Neuronal stem cell (in vitro differentiated cells): ENCODE results near the gene ARHGEF33.

ENCODE experiments used
- DNase-seq: peaks from one replicate; pipeline ENCODE4 v3.0.0-alpha.2; 2013; ENCODE audit warnings: low spot score
- H2AFZ ChIP-seq: one replicate; pipeline ENCODE4 v1.6.1; 2013; ENCODE audit warnings: mild to moderate bottlenecking, low read length, inconsistent platforms
- H2AK5ac ChIP-seq: 2 replicates; pipeline ENCODE4 v1.6.1; 2013; ENCODE audit warnings: low read depth, mild to moderate bottlenecking, inconsistent platforms, low read length, moderate library complexity, mixed read lengths
- H2BK120ac ChIP-seq: 2 replicates; pipeline ENCODE4 v1.6.1; 2013; ENCODE audit warnings: low read depth, mild to moderate bottlenecking, inconsistent platforms, low read length, moderate library complexity, mixed read lengths
- H2BK12ac ChIP-seq: one replicate; pipeline ENCODE4 v1.6.1; 2013; ENCODE audit warnings: low read length, inconsistent platforms
- H2BK15ac ChIP-seq: 2 replicates; pipeline ENCODE4 v1.6.1; 2013; ENCODE audit warnings: mild to moderate bottlenecking, low read length, inconsistent platforms, mixed read lengths
- H2BK5ac ChIP-seq: one replicate; pipeline ENCODE4 v1.6.1; 2013; ENCODE audit warnings: inconsistent platforms, mild to moderate bottlenecking, low read length, moderate library complexity
- H3K14ac ChIP-seq: one replicate; pipeline ENCODE4 v1.6.1; 2013; ENCODE audit warnings: low read length, inconsistent platforms
- H3K18ac ChIP-seq: 2 replicates; pipeline ENCODE4 v1.6.1; 2013; ENCODE audit warnings: low read length, inconsistent platforms
- H3K23ac ChIP-seq: 2 replicates; pipeline ENCODE4 v1.6.1; 2013; ENCODE audit warnings: low read depth, mild to moderate bottlenecking, mixed read lengths, low read length, inconsistent platforms; ENCODE audit not compliant: poor library complexity
- H3K27ac ChIP-seq: replicated peaks from 3 replicates; pipeline ENCODE4 v1.5.1; 2013; ENCODE audit warnings: low read length, inconsistent platforms
- H3K27me3 ChIP-seq, 3 experiments: 2 replicates each; pipeline ENCODE4 v1.6.1; 2013; ENCODE audit warnings: low read length in 3 of 3, mild to moderate bottlenecking in 2 of 3, inconsistent platforms in 1 of 3, low read depth in 1 of 3, mixed read lengths in 1 of 3, moderate library complexity in 1 of 3; ENCODE audit not compliant: control insufficient read depth in 3 of 3, insufficient read depth in 3 of 3
- H3K36me3 ChIP-seq, 2 donors: replicated peaks in 1 of 2; 2 replicates each; pipeline ENCODE4 v1.6.1; 2013; ENCODE audit warnings: low read length in 2 of 2; ENCODE audit not compliant: control insufficient read depth in 2 of 2, insufficient read depth in 2 of 2
- H3K4ac ChIP-seq: 2 replicates; pipeline ENCODE4 v1.6.1; 2013; ENCODE audit warnings: inconsistent platforms, mild to moderate bottlenecking, low read length, moderate library complexity
- H3K4me1 ChIP-seq, 2 donors: 1 replicate in 1 of 2; 2 replicates in 1 of 2; pipeline ENCODE4 v1.6.1; 2013; ENCODE audit warnings: low read length in 2 of 2, low read depth in 1 of 2; ENCODE audit not compliant: control insufficient read depth in 2 of 2, insufficient read depth in 1 of 2
- H3K4me2 ChIP-seq: one replicate; pipeline ENCODE4 v1.6.1; 2013; ENCODE audit warnings: mild to moderate bottlenecking, low read length, inconsistent platforms; ENCODE audit not compliant: insufficient read depth, poor library complexity, severe bottlenecking
- H3K4me3 ChIP-seq, 2 donors: 2 replicates each; pipeline ENCODE4 v1.5.1; 2013; ENCODE audit warnings: low read length in 2 of 2, mild to moderate bottlenecking in 2 of 2, inconsistent platforms in 1 of 2, moderate library complexity in 1 of 2
- H3K79me1 ChIP-seq: one replicate; pipeline ENCODE4 v1.6.1; 2013; ENCODE audit warnings: low read depth, mild to moderate bottlenecking, inconsistent platforms, low read length, moderate library complexity
- H3K9ac ChIP-seq: one replicate; pipeline ENCODE4 v1.6.1; 2013; ENCODE audit warnings: mild to moderate bottlenecking, low read depth, low read length, inconsistent platforms; ENCODE audit not compliant: poor library complexity
- H3K9me3 ChIP-seq, 2 donors: replicated peaks in 1 of 2; 2 replicates each; pipeline versions ENCODE3 to v1.6.1; 2013; ENCODE audit warnings: low read length in 2 of 2, mild to moderate bottlenecking in 2 of 2, inconsistent platforms in 1 of 2, low read depth in 1 of 2, mixed read lengths in 1 of 2, moderate library complexity in 1 of 2; ENCODE audit not compliant: control insufficient read depth in 2 of 2, insufficient read depth in 1 of 2
- H4K8ac ChIP-seq: one replicate; pipeline ENCODE4 v1.6.1; 2013; ENCODE audit warnings: low read depth, mild to moderate bottlenecking, inconsistent platforms, low read length, moderate library complexity
- H4K91ac ChIP-seq: one replicate; pipeline ENCODE4 v1.6.1; 2013; ENCODE audit warnings: low read length, low read depth, mild to moderate bottlenecking, inconsistent platforms; ENCODE audit not compliant: poor library complexity
- WGBS, 2 donors: extraction: QIAGEN DNeasy Blood & Tissue Kit; methylation state at CpG; one replicate each; pipeline ENCODE4 v1.1.7; 2013; ENCODE audit warnings: missing lambda C conversion rate in 2 of 2, mixed read lengths in 1 of 2; ENCODE audit not compliant: insufficient read length in 2 of 2, insufficient replicate concordance in 1 of 2; ENCODE audit errors: extremely low coverage in 2 of 2; 5-methylcytosine and 5-hydroxymethylcytosine counted together

The ARHGEF33 gene

GRCh38 chr2:38959938-38960608 lies 70.4 kb downstream of the ARHGEF33 start:
- Histone ChIP-seq H2BK12ac (no peak overlapping the region), H3K4me3 (peak overlapping the region in 1 of 2 donors; percentile 73), H3K27ac (no peak overlapping the region), H4K8ac (no peak overlapping the region), H3K27me3 (peaks cover 0 to 8% (median 0%) of the 10 kb centered on the region in 3 experiments), H3K9me3 (peaks cover 0 to 8% of the 10 kb centered on the region in 2 donors), H3K14ac (no peak overlapping the region), H3K9ac (peak overlapping the region; percentile 45), H3K18ac (peak overlapping the region; percentile 91), H3K36me3 (no peaks in the 10 kb centered on the region), H2BK5ac (peak overlapping the region; percentile 48), H4K91ac (no peak overlapping the region), H3K79me1 (no peaks in the 10 kb centered on the region), H2AFZ (no peak overlapping the region), H2AK5ac (peak overlapping the region; percentile 64), H3K23ac (peak overlapping the region; percentile 13), H2BK120ac (peak overlapping the region; percentile 79), H3K4me1 (no peaks in the 10 kb centered on the region), H3K4me2 (peak overlapping the region; percentile 62), H3K4ac (no peak overlapping the region), H2BK15ac (no peak overlapping the region)
- WGBS, 2 donors: no CpG with 5 or more reads among the region's 97 CpGs
- DNase-seq: peak; percentile 56

- peak overlapping the region; percentile 35 for H2AFZ ChIP-seq
- peak overlapping the region; percentile 62 for H3K4me2 ChIP-seq
- H4K91ac ChIP-seq: no peak overlapping the region
- H3K23ac ChIP-seq: no peak overlapping the region
- H2BK5ac ChIP-seq: no peak overlapping the region
- H3K9me3 ChIP-seq: peaks cover 0 to 8% of the 10 kb centered on the region in 2 donors
- no peaks in the 10 kb centered on the region for H3K79me1 ChIP-seq
- H3K9ac ChIP-seq: no peak overlapping the region
- no peak overlapping the region for H2AK5ac ChIP-seq
- H3K27ac ChIP-seq: no peak overlapping the region
- peak overlapping the region; percentile 93 for H3K18ac ChIP-seq
- no peak overlapping the region for H3K14ac ChIP-seq
- H3K27me3 ChIP-seq: peaks cover 0 to 8% (median 0%) of the 10 kb centered on the region in 3 experiments
- no peak overlapping the region for H2BK120ac ChIP-seq
- no peaks in the 10 kb centered on the region for H3K36me3 ChIP-seq
- no peak overlapping the region for H2BK15ac ChIP-seq
- H3K4me1 ChIP-seq: no peaks in the 10 kb centered on the region
- no peak for DNase-seq
- no peak overlapping the region for H4K8ac ChIP-seq
- no peak overlapping the region for H2BK12ac ChIP-seq
- H3K4me3 ChIP-seq: peak overlapping the region in 1 of 2 donors; percentile 73
- WGBS, 2 donors: no CpG with 5 or more reads among the region's 34 CpGs
- no peak overlapping the region for H3K4ac ChIP-seq
Measured at GRCh38 chr2:38960609-38961320, 71.1 kb downstream of the ARHGEF33 start.

DNA sequence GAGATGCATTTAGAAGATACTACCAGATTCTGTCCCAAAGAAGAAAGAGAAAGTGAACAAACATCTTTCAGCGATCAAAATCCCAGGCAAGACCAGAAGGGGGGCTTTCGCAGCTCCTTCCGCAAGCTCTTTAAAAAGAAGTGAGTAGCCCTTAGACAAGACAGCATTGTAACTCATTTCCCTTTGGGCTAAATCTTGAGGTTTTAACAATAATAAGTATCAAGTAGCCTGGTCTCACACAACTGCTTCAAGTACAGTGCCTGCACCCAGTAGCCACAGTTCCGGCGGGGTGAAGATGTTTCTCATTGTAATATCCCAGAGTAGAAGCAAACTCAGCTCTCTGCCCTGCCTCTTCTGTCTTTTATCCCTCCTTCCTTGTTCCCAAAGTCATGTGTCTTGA lies 76.3 kb downstream of the ARHGEF33 start:
- H3K4me1 ChIP-seq: no peaks in the 10 kb centered on the region
- no peak overlapping the region for H2BK5ac ChIP-seq
- H2AK5ac ChIP-seq: no peak overlapping the region

GRCh38 chr2:38966678-38967077 lies 77.0 kb downstream of the ARHGEF33 start:
- no peak overlapping the region for H2AK5ac ChIP-seq
- no peak overlapping the region for H3K4ac ChIP-seq
- no peak overlapping the region for H3K14ac ChIP-seq
- H2AFZ ChIP-seq: no peak overlapping the region
- H3K4me2 ChIP-seq: no peak overlapping the region
- H3K23ac ChIP-seq: no peak overlapping the region
- no peak overlapping the region for H3K9ac ChIP-seq
- H4K91ac ChIP-seq: no peak overlapping the region
- H3K27ac ChIP-seq: no peak overlapping the region
- H3K4me3 ChIP-seq: no peak overlapping the region
- H3K18ac ChIP-seq: no peak overlapping the region
- DNase-seq: no peak
- no peaks in the 10 kb centered on the region for H3K9me3 ChIP-seq
- no peak overlapping the region for H2BK15ac ChIP-seq
- no peaks in the 10 kb centered on the region for H3K27me3 ChIP-seq
- no peak overlapping the region for H2BK120ac ChIP-seq
- no peak overlapping the region for H2BK12ac ChIP-seq
- no peak overlapping the region for H2BK5ac ChIP-seq
- no peaks in the 10 kb centered on the region for H3K36me3 ChIP-seq
- no peaks in the 10 kb centered on the region for H3K4me1 ChIP-seq
- no peaks in the 10 kb centered on the region for H3K79me1 ChIP-seq
- no peak overlapping the region for H4K8ac ChIP-seq
- WGBS, 2 donors: no CpG with 5 or more reads among the region's 1 CpG

More for the DNA sequence above, 76.3 kb downstream of the ARHGEF33 start:
- no peak for DNase-seq
- Histone ChIP-seq H4K8ac (no peak overlapping the region), H3K9me3 (no peaks in the 10 kb centered on the region), H3K4ac (no peak overlapping the region), H2BK15ac (no peak overlapping the region), H3K36me3 (no peaks in the 10 kb centered on the region), H3K9ac (no peak overlapping the region), H3K23ac (no peak overlapping the region), H2BK120ac (no peak overlapping the region), H3K4me2 (no peak overlapping the region), H3K14ac (no peak overlapping the region), H3K18ac (no peak overlapping the region), H3K27me3 (no peaks in the 10 kb centered on the region), H4K91ac (no peak overlapping the region), H3K79me1 (no peaks in the 10 kb centered on the region), H3K4me3 (no peak overlapping the region), H2AFZ (peak overlapping the region; percentile 32), H2BK12ac (no peak overlapping the region), H3K27ac (no peak overlapping the region)
- no CpG with 5 or more reads among the region's 5 CpGs for WGBS, 2 donors
